Mammary epithelial cell (primary cell): ENCODE results near the gene HS2ST1.

Source experiments
- CTCF ChIP-seq, 2 donors: IDR thresholded peaks in 1 of 2; conservative IDR thresholded peaks in 1 of 2; 2 replicates each; pipeline ENCODE4 v1.5.1; 2011 to 2012; ENCODE audit warnings: inconsistent platforms in 2 of 2, low read length in 2 of 2, mild to moderate bottlenecking in 2 of 2, control low read depth in 1 of 2, low read depth in 1 of 2; ENCODE audit not compliant: insufficient read depth in 1 of 2; ENCODE audit errors: extremely low read depth in 1 of 2
- EZH2 ChIP-seq: IDR thresholded peaks from 2 replicates; pipeline ENCODE4 v1.6.1; 2012; ENCODE audit warnings: low read length, inconsistent platforms, borderline replicate concordance

- no peak for TF ChIP-seq CTCF (conservative IDR thresholded peaks at IDR 0.05 in 1 of 2, IDR thresholded peaks at IDR 0.05 in 1 of 2; ENCODE audit: extremely low read depth in 1 of 2, insufficient read depth in 1 of 2, low read depth in 1 of 2, low read length in 2 of 2)
- TF ChIP-seq EZH2 = no peak
Observed at GRCh38 chr1:87129038-87129437, 214.6 kb downstream of the HS2ST1 start.
